HUDEP-2 (cell line): ENCODE measurements around the gene ACOT7.

Experiments used
- DNase-seq, 76 experiments: peaks; one replicate each; lab custom pipeline; 2025; ENCODE audit not compliant: unreplicated experiment in 76 of 76; lab: John Stamatoyannopoulos, UW

The ACOT7 gene

GRCh38 chr1:6257541-6258069 lies 136.0 kb downstream of the ACOT7 start:
- DNase-seq = no peak

DNA sequence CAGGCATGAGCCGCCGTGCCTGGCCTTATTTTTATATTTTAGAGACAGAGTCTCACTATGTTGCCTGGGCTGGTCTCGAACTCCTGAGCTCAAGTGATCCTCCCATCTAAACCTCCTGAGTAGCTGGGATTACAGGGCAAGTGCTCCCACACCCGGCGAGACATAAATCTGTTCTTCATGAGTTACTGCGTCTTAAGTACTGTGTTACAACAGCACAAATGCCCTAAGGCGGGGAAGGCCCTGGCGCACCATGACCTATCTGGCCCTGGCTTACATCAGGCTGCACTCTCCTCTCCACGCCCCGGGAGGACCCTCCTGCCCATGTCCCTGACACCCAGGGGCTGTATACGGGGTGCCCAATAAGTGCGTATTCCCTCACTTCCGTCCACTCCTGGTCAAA lies 136.9 kb downstream of the ACOT7 start:
- DNase-seq = no peak

GRCh38 chr1:6254691-6255090 lies 138.9 kb downstream of the ACOT7 start:
- no peak for DNase-seq

GRCh38 chr1:6253380-6253779 lies 140.2 kb downstream of the ACOT7 start:
- no peak for DNase-seq

GRCh38 chr1:6252374-6252710 lies 141.2 kb downstream of the ACOT7 start:
- DNase-seq = no peak

DNA sequence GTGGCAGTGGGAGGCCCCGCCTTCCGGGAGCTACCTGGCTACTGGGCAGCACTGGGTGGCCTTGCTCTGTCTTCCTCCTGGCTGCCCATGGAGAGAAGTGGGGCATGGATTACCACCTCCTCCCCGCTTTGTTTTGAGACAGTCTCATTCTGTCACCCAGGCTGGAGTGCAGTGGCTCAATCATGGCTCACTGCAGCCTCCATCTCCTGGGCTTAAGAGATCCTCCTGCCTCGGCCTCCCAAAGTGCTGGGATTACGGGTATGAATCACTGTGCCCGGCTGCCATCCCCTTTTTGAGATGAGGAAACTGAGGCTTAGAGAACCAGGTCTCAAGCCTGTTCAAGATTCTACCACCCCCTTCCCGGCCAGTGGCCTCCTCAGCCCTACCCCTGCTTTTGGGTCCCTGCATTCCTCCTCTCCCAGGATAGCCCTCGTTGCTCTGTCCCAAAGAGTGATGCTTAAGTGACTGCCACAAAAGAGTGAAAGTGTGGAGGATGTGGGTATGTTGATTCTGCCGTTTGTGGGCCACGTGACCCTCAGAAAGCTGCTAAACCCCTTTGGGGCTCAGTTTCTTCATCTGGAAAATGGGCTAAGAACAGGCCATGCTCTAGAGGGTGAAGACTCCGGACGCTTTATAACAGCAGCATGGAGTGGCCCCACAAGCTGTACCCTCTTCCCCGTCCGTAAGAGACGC lies 141.7 kb downstream of the ACOT7 start:
- no peak for DNase-seq

DNA sequence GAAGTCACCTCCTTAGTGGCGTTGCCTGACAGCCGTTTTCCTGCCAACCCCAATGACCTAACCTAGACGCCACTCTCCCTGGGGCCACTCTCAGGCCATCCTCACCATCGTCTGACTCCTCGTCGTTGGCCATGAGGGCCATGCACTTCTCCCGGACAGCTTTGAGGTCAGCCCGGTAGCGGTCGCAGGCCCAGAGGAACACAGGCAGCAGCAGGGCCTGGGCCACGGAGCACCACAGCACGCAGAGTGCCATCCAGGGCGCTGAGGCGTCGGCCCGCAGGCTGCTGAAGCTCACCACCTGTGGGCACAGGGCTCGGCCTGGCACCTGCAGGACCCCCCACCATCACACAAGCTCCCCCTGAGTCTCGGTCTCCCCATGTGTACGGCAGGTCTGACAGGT lies 142.3 kb downstream of the ACOT7 start:
- DNase-seq = no peak

DNA sequence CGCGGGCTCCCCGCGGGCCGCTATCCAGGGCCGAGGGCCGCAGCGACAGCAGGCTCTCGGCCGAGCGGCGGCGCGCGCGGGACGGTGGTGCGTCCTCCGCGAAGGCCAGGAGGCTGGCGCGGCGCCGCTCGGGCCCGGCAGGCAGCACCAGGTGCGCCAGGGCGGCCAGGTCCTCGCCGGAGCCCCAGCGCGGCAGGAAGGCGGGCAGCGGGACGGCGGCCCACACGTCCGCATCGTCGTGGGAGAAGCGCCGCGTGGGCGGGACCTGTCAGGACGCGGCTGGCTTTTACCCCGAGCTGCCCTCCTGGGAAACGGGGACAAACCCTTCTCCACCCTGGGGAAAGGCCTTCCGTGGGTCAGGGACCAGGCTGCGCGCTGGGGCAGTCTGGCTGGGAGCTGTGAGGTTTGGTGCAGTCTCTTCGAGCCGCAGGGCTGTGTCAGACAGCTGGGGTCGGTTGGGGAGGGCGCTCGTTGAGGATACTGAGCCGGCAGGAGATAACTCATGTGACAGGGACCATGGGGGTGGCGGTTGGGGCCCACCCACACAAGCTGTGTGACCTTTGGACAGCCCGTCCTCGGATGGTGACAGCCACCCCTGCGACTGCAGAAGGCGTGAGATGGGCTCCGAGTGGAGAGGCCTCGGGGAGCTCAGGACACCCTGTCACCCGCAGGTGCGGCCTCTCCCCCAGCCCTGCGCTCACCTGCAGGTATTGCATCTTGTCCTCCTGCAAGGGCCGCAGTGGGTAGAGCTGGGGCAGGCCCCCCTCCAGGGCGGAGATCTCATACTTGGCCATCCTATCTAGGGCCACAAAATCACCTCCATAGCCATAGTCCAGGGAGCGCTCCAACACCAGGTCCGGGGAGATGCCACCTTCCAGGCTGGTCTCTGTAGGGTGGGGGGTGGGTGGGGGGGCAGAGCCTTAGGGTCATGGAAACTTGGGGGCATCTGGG lies 143.6 kb downstream of the ACOT7 start:
- peak in 11 of 76 experiments; percentile 9 to 36 (median 21) for DNase-seq

GRCh38 chr1:6248932-6249738 lies 144.4 kb downstream of the ACOT7 start:
- DNase-seq = peak in 42 of 76 experiments; percentile 9 to 67 (median 35)

DNA sequence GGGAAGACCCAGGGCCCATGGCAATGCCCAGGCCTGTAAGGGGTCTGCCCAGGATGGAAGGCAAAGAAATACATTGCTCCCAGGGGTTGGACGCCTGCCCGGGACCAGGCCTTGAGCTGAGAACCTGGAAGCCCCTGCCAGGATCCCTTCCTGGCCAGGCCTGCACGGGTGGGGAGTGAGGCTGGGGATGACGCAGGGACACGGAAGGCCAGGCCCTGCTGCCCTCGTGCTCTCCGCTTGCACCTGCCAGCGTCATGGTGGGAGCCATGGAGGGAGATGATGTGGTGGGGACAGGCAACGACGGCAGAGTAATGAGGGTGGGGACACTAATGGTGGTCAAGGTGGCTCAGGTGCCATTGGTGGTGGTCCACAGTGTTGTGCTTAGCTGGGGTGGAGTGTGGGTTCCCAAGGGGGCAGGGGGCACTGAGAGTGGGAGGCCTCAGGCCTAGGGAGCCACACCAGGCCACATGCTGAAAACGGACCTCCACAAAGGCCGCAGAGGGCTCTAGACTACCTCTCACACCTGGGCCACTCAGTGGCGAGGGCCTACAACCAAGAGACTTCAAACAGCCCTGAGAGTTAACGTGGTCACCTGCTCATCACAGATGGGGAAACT lies 145.3 kb downstream of the ACOT7 start:
- DNase-seq = no peak

GRCh38 chr1:6247651-6248050 lies 145.9 kb downstream of the ACOT7 start:
- DNase-seq = no peak

GRCh38 chr1:6246497-6247467 lies 146.8 kb downstream of the ACOT7 start:
- peak in 64 of 76 experiments; percentile 12 to 80 (median 59) for DNase-seq

DNA sequence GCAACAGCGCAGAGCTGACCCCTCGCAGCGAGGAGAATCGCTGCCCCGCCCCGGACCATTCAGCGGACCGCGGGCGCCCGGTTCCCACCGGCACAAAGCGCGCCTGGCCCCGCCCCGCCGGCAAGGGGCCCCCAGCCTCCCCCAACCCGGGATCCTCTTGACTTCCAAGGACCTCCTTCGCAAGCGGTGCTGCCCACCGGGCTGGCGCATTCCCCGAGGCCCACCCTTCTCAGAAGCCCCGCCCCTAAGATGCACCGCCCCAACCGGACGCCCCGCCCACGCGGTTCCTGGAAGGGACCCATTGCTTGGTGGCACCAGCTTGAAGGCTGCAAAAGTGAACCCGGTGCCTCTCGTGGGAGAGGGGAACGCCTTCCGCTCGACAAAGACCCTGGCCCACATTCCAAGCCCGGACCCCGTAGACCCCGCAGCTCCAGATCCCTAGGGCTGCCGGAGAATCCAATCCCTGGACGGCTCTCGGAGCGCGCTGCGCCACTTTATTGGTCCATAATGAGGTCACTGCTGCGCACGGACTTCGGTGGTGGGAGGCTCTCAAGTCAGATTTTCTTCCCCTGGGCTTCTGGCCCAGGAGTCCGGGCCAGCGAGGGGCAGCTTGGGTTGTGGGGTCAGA lies 147.6 kb downstream of the ACOT7 start:
- DNase-seq = peak in 48 of 76 experiments; percentile 17 to 73 (median 48)

- DNase-seq = peak in 70 of 76 experiments; percentile 16 to 86 (median 65)
Measured at GRCh38 chr1:6245086-6245868, 148.3 kb downstream of the ACOT7 start.

- no peak for DNase-seq
Measured at GRCh38 chr1:6244401-6245049, 149.0 kb downstream of the ACOT7 start.

- DNase-seq = no peak
Measured at GRCh38 chr1:6243993-6244392, 149.6 kb downstream of the ACOT7 start, which contains the start of gene HES3. Gene HES3 (plus strand): TSS chr1:6244179. CDS start chr1:6244366, 187 bp downstream.
